NCI-H526 treated with DMSO at 0.1 percent for 48 hours (cell line): ENCODE measurements around the gene ANO2.
A peak's percentile ranks its signal among the peaks of the same experiment; 100 is the strongest.

ENCODE experiments used
- DNase-seq: peaks from one replicate; lab custom pipeline; 2025; lab: John Stamatoyannopoulos, UW

Gene ANO2

GRCh38 chr12:5622280-5622679 lies 322.8 kb downstream of the ANO2 start:
- DNase-seq: no peak

GRCh38 chr12:5621329-5621728 lies 323.7 kb downstream of the ANO2 start:
- no peak for DNase-seq

GRCh38 chr12:5620896-5621295 lies 324.2 kb downstream of the ANO2 start:
- DNase-seq: no peak

- no peak for DNase-seq
Observed at GRCh38 chr12:5619628-5620027, 325.4 kb downstream of the ANO2 start.

- DNase-seq: no peak
Observed at GRCh38 chr12:5616854-5617253, 328.2 kb downstream of the ANO2 start.

- no peak for DNase-seq
Observed at GRCh38 chr12:5615760-5616159, 329.3 kb downstream of the ANO2 start.

- no peak for DNase-seq
Observed at GRCh38 chr12:5614256-5614655, 330.8 kb downstream of the ANO2 start.

- DNase-seq: no peak
Observed at GRCh38 chr12:5612556-5613410, 332.3 kb downstream of the ANO2 start.

GRCh38 chr12:5611162-5611561 lies 333.9 kb downstream of the ANO2 start:
- DNase-seq: no peak

GRCh38 chr12:5599378-5599777 lies 345.7 kb downstream of the ANO2 start:
- no peak for DNase-seq

GRCh38 chr12:5593998-5594397 lies 351.1 kb downstream of the ANO2 start:
- DNase-seq: no peak

GRCh38 chr12:5593086-5593485 lies 352.0 kb downstream of the ANO2 start:
- no peak for DNase-seq

- DNase-seq: peak; percentile 33
Observed at GRCh38 chr12:5592310-5592709, 352.7 kb downstream of the ANO2 start.

GRCh38 chr12:5590316-5590715 lies 354.7 kb downstream of the ANO2 start:
- DNase-seq: no peak

- DNase-seq: no peak
Observed at GRCh38 chr12:5589054-5589453, 356.0 kb downstream of the ANO2 start.

- DNase-seq: no peak
Observed at GRCh38 chr12:5588591-5588990, 356.5 kb downstream of the ANO2 start.

GRCh38 chr12:5588176-5588575 lies 356.9 kb downstream of the ANO2 start:
- no peak for DNase-seq

GRCh38 chr12:5587711-5588121 lies 357.3 kb downstream of the ANO2 start:
- no peak for DNase-seq

GRCh38 chr12:5586201-5586600 lies 358.9 kb downstream of the ANO2 start:
- no peak for DNase-seq

- no peak for DNase-seq
Observed at GRCh38 chr12:5585178-5585577, 359.9 kb downstream of the ANO2 start.

- no peak for DNase-seq
Observed at GRCh38 chr12:5584412-5585175, 360.5 kb downstream of the ANO2 start.

GRCh38 chr12:5582541-5582940 lies 362.5 kb downstream of the ANO2 start:
- no peak for DNase-seq

GRCh38 chr12:5582018-5582417 lies 363.0 kb downstream of the ANO2 start:
- DNase-seq: no peak
